Epithelial cell of esophagus (primary cell): Measurements from ENCODE around the gene DEFB121.

ENCODE experiments used
- DNase-seq: peaks from one replicate; pipeline ENCODE4 v3.0.0; 2010; ENCODE audit warnings: low read depth
- H3K4me3 ChIP-seq: 2 replicates; pipeline ENCODE4 v1.5.1; 2011; ENCODE audit warnings: mild to moderate bottlenecking, low read length, control low read depth
- CTCF ChIP-seq: IDR thresholded peaks from 2 replicates; pipeline ENCODE4 v1.5.1; 2011; ENCODE audit warnings: low read depth, mild to moderate bottlenecking, low read length, control low read depth, inconsistent platforms; ENCODE audit not compliant: insufficient read depth; ENCODE audit errors: missing control alignments

Gene DEFB121

GRCh38 chr20:31406115-31406514, at the start of gene DEFB121:
TSS of gene DEFB121 (minus strand) at chr20:31406215. CDS start at chr20:31406152, 63 bp downstream.
- no peak for TF ChIP-seq CTCF
- no peak for DNase-seq
- no peak within 1 kb of the TSS for H3K4me3 ChIP-seq

GRCh38 chr20:31454361-31454760, 48.3 kb upstream of the DEFB121 start:
- H3K4me3 ChIP-seq: no peak overlapping the region
- TF ChIP-seq CTCF: no peak
- no peak for DNase-seq

- DNase-seq: no peak
- H3K4me3 ChIP-seq: no peak overlapping the region
- no peak for TF ChIP-seq CTCF
Observed at GRCh38 chr20:31452575-31452974, 46.6 kb upstream of the DEFB121 start.

GRCh38 chr20:31449511-31450414, 43.7 kb upstream of the DEFB121 start:
- no peak for TF ChIP-seq CTCF
- H3K4me3 ChIP-seq: no peak overlapping the region
- DNase-seq: no peak

- no peak for DNase-seq
- no peak overlapping the region for H3K4me3 ChIP-seq
- no peak for TF ChIP-seq CTCF
Observed at GRCh38 chr20:31446084-31446819, 40.2 kb upstream of the DEFB121 start.

GRCh38 chr20:31440012-31440659, 34.1 kb upstream of the DEFB121 start, which contains the start of gene DEFB123:
TSS of gene DEFB123 (plus strand) at chr20:31440632. CDS start at chr20:31440699, 67 bp downstream.
- DNase-seq: no peak
- H3K4me3 ChIP-seq: no peak within 1 kb of the TSS
- no peak for TF ChIP-seq CTCF
